GM12892 (cell line): Measurements from ENCODE around the gene ANKRD34A.

Experiments
- POLR2A ChIP-seq: IDR thresholded peaks from 2 replicates; pipeline ENCODE4 v1.6.1; 2011; ENCODE audit warnings: low read depth, low read length, control low read depth
- POLR2AphosphoS5 ChIP-seq: IDR thresholded peaks from 2 replicates; pipeline ENCODE4 v1.6.1; 2011; ENCODE audit warnings: low read depth, low read length, control low read depth

- no peak for TF ChIP-seq POLR2AphosphoS5
- no peak for TF ChIP-seq POLR2A
These were observed 12.8 kb downstream of the ANKRD34A start for GRCh38 chr1:145951526-145951925.
